Neural progenitor cell (in vitro differentiated cells): ENCODE measurements around the gene CDT1.

Source experiments
- EZH2phosphoT487 ChIP-seq: fragments of 200-600 bp; sonication (generic); IDR thresholded peaks from 2 replicates; pipeline ENCODE4 v1.6.1; 2017; ENCODE audit warnings: antibody characterized with exemption
- TF ChIP-seq, protein P1 (sequence below): fragments of 200-600 bp; sonication (generic); IDR thresholded peaks from 2 replicates; pipeline ENCODE4 v1.5.1; 2017; ENCODE audit warnings: antibody characterized with exemption, mild to moderate bottlenecking

DNA sequence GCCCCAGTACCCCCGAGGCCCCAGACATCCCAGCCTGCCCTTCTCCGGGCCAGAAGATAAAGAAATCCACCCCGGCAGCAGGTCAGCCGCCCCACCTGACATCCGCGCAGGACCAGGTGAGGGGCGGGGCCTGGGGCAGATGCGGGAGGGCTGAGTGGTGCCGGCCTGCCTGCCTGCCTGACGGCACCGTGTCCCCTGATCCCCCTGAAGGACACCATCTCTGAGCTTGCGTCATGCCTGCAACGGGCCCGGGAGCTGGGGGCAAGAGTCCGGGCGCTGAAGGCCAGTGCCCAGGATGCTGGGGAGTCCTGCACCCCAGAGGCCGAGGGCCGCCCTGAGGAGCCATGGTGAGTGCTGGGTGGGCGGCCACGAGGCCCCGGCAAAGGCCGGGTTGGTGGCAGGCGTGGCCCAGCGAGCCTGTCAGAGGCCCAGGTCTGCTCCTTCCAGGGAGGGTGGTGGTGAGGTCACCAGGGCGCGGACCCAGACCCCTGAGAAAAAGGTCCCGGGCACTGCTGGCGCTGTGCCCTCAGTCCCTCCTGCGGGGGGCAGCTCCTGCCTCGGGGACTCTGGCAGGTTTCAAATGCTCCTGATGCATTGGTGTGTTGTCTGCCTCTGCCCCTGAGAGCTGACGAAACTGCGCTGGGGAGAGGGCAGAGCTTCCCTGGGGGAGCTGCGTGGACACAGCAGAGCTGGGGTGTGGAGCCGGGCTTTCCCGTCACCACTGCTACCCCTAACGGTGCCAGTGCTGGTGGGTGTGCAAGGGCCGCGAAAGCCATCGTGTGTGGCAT lies 1.2 kb downstream of the CDT1 start:
- TF ChIP-seq, protein P1, sequence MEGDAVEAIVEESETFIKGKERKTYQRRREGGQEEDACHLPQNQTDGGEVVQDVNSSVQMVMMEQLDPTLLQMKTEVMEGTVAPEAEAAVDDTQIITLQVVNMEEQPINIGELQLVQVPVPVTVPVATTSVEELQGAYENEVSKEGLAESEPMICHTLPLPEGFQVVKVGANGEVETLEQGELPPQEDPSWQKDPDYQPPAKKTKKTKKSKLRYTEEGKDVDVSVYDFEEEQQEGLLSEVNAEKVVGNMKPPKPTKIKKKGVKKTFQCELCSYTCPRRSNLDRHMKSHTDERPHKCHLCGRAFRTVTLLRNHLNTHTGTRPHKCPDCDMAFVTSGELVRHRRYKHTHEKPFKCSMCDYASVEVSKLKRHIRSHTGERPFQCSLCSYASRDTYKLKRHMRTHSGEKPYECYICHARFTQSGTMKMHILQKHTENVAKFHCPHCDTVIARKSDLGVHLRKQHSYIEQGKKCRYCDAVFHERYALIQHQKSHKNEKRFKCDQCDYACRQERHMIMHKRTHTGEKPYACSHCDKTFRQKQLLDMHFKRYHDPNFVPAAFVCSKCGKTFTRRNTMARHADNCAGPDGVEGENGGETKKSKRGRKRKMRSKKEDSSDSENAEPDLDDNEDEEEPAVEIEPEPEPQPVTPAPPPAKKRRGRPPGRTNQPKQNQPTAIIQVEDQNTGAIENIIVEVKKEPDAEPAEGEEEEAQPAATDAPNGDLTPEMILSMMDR, result no peak
- TF ChIP-seq EZH2phosphoT487, result no peak
